HepG2 (cell line): ENCODE data around the gene CX3CR1. TPM values are rescaled to one million over a fixed set of nuclear protein-coding genes. Genes with fewer than 3 reads are reported as not detected.

ENCODE experiments used
- ATAC-seq: fragments of 200-7000 bp; cut with Tn5 transposase; 3 replicates; pipeline ENCODE4 v1.9.1; 2020; ENCODE audit warnings: mild to moderate bottlenecking, moderate library complexity
- BruUV-seq: library from RNA; stranded (reverse); fragments of 400-500 nt; replicated peaks from 2 replicates; lab custom pipeline; 2021; lab: Mats Ljungman, UMichigan
- CTCF ChIA-PET: fragments of 300-600 bp; formaldehyde crosslinking; extraction: SDS; loops from one replicate; lab custom pipeline; 2021; ENCODE audit warnings: low total read pairs, inconsistent platforms, low intra/inter-chr PET ratio; lab: Yijun Ruan, JAX
- POLR2A ChIA-PET: fragments of 350-600 bp; sonication (Branson Sonifier 250); formaldehyde crosslinking; loops from one replicate; lab custom pipeline; 2020; ENCODE audit warnings: antibody characterized with exemption, inconsistent platforms; lab: Yijun Ruan, JAX
- DNase-seq: peaks from one replicate; pipeline ENCODE4 v3.0.0-alpha.2; 2015; ENCODE audit warnings: low spot score
- FAIRE-seq: peaks from 3 replicates; lab custom pipeline; 2011; peaks lifted over from hg19 to GRCh38; lab: Jason Lieb, UNC
- H2AFZ ChIP-seq: one replicate; pipeline ENCODE4 v1.6.1; 2011; ENCODE audit warnings: low read length, inconsistent platforms
- H3K27ac ChIP-seq: fragments of 300-600 bp; 3 replicates; pipeline ENCODE4 v1.8.0; 2011; ENCODE audit warnings: mixed run types, mild to moderate bottlenecking, mixed read lengths, low read length, inconsistent platforms; ENCODE audit not compliant: insufficient read depth; ENCODE audit errors: extremely low read length
- H3K27me3 ChIP-seq, 2 experiments: fragments of 200-600 bp in 1 of 2; 2 replicates in 1 of 2; 3 replicates in 1 of 2; pipeline versions ENCODE4 v1.6.0 to v1.8.0; 2011; ENCODE audit warnings: low read length in 2 of 2, mild to moderate bottlenecking in 2 of 2, moderate library complexity in 2 of 2, inconsistent platforms in 1 of 2; ENCODE audit not compliant: insufficient read depth in 2 of 2, control insufficient read depth in 1 of 2
- H3K36me3 ChIP-seq, 2 experiments: fragments of 200-600 bp in 1 of 2; replicated peaks in 1 of 2; 2 replicates in 1 of 2; 3 replicates in 1 of 2; pipeline versions ENCODE4 v1.5.1 to v1.8.0; 2011; ENCODE audit warnings: low read length in 2 of 2, inconsistent platforms in 1 of 2; ENCODE audit not compliant: insufficient read depth in 2 of 2, control insufficient read depth in 1 of 2
- H3K4me1 ChIP-seq: 2 replicates; pipeline ENCODE4 v1.5.1; 2012; ENCODE audit warnings: low read length, inconsistent platforms; ENCODE audit not compliant: insufficient read depth
- H3K4me2 ChIP-seq: 2 replicates; pipeline ENCODE4 v1.6.0; 2011; ENCODE audit warnings: low read depth, low read length, inconsistent platforms
- H3K4me3 ChIP-seq, 3 experiments: fragments of 200-600 bp in 1 of 3; sonication (generic), shearing (Covaris generic) in 1 of 3; replicated peaks in 1 of 3; 2 replicates each; pipeline ENCODE4 v1.5.1; 2011 to 2016; ENCODE audit warnings: low read length in 3 of 3, inconsistent platforms in 2 of 3, low read depth in 2 of 3, mild to moderate bottlenecking in 2 of 3, control low read depth in 1 of 3, mixed read lengths in 1 of 3; ENCODE audit not compliant: insufficient read depth in 1 of 3
- H3K79me2 ChIP-seq: one replicate; pipeline ENCODE4 v1.6.1; 2011; ENCODE audit warnings: low read length, inconsistent platforms; ENCODE audit not compliant: insufficient read depth
- H3K9ac ChIP-seq: 2 replicates; pipeline ENCODE4 v1.6.0; 2011; ENCODE audit warnings: mild to moderate bottlenecking, low read depth, low read length, inconsistent platforms; ENCODE audit not compliant: insufficient read depth
- H3K9me3 ChIP-seq: 2 replicates; pipeline ENCODE4 v1.5.1; 2012; ENCODE audit warnings: mild to moderate bottlenecking, low read length
- H4K20me1 ChIP-seq: 2 replicates; pipeline ENCODE4 v1.6.0; 2011; ENCODE audit warnings: inconsistent platforms, mild to moderate bottlenecking, low read length, moderate library complexity; ENCODE audit not compliant: insufficient read depth
- AHR ChIP-seq: IDR thresholded peaks from 2 replicates; pipeline ENCODE4 v1.6.1; 2018; ENCODE audit warnings: missing genetic modification reagents, missing compliant biosample characterization
- HDAC1 ChIP-seq: sonication (generic); formaldehyde crosslinking; IDR thresholded peaks from 2 replicates; pipeline ENCODE4 v1.5.1; 2020; ENCODE audit warnings: mild to moderate bottlenecking, missing genetic modification reagents
- KAT2B ChIP-seq: fragments of 150-350 bp; IDR thresholded peaks from 2 replicates; pipeline ENCODE4 v1.6.1; 2014; ENCODE audit warnings: low read depth, low read length, borderline replicate concordance
- NFIB ChIP-seq: sonication (generic); formaldehyde crosslinking; IDR thresholded peaks from 2 replicates; pipeline ENCODE4 v1.9.0; 2021; ENCODE audit warnings: missing genetic modification reagents, mild to moderate bottlenecking, borderline replicate concordance
- SAFB2 ChIP-seq: sonication (generic); formaldehyde crosslinking; IDR thresholded peaks from 2 replicates; pipeline ENCODE4 v1.5.1; 2020; ENCODE audit warnings: missing genetic modification reagents, low read depth, mild to moderate bottlenecking, borderline replicate concordance
- SALL1 ChIP-seq: sonication (generic); formaldehyde crosslinking; IDR thresholded peaks from 2 replicates; pipeline ENCODE4 v1.8.0; 2022; ENCODE audit warnings: mild to moderate bottlenecking, missing genetic modification reagents
- SP2 ChIP-seq: sonication (generic); formaldehyde crosslinking; IDR thresholded peaks from 2 replicates; pipeline ENCODE4 v1.5.1; 2020; ENCODE audit warnings: mild to moderate bottlenecking, missing genetic modification reagents
- ZNF18 ChIP-seq: sonication (generic); formaldehyde crosslinking; IDR thresholded peaks from 2 replicates; pipeline ENCODE4 v1.8.0; 2022; ENCODE audit warnings: mild to moderate bottlenecking, missing genetic modification reagents; ENCODE audit not compliant: insufficient replicate concordance
- ZNF230 ChIP-seq: sonication (generic); formaldehyde crosslinking; IDR thresholded peaks from 2 replicates; pipeline ENCODE4 v1.4.0; 2020; ENCODE audit warnings: mild to moderate bottlenecking, missing genetic modification reagents
- ZNF275 ChIP-seq: sonication (generic); formaldehyde crosslinking; IDR thresholded peaks from 2 replicates; pipeline ENCODE4 v1.8.0; 2022; ENCODE audit warnings: missing genetic modification reagents, mild to moderate bottlenecking, inconsistent platforms, borderline replicate concordance
- ZNF407 ChIP-seq: sonication (generic); formaldehyde crosslinking; IDR thresholded peaks from one replicate; pipeline ENCODE4 v1.5.1; 2020; ENCODE audit warnings: mild to moderate bottlenecking, missing genetic modification reagents; ENCODE audit errors: not compliant biosample characterization
- ZNF7 ChIP-seq: IDR thresholded peaks from 2 replicates; pipeline ENCODE4 v1.6.1; 2016; ENCODE audit warnings: missing biosample characterization, missing genetic modification reagents
- ZNF816 ChIP-seq: sonication (generic); formaldehyde crosslinking; IDR thresholded peaks from 2 replicates; pipeline ENCODE4 v1.8.0; 2022; ENCODE audit warnings: missing genetic modification reagents, mild to moderate bottlenecking, borderline replicate concordance
- WGBS: methylation state at CpG from one replicate; pipeline ENCODE4 v1.1.6; 2017; ENCODE audit warnings: low lambda C conversion rate; 5-methylcytosine and 5-hydroxymethylcytosine counted together
- in situ Hi-C: cut with HindIII; loops from 2 replicates; pipeline ENCODE4 v1.10.0; 2017; ENCODE audit warnings: low pct_unique_long_range_greater_than_20kb; ENCODE audit not compliant: extremely low pct_ligation_motif_present
- intact Hi-C: fragments of 100-400 bp; cut with micrococcal nuclease; formaldehyde crosslinking; loops from one replicate; pipeline ENCODE4 v1.10.0; 2022; ENCODE audit not compliant: unreplicated experiment
- polyA plus RNA-seq, 8 experiments: library from polyadenylated mRNA; depleted of rRNA in 3 of 8; stranded (reverse) in 7 of 8; unstranded in 1 of 8; fragments of >200 nt; fragmentation: Illumina TruSeq in 4 of 8; extraction: Trizol in 4 of 8; gene quantifications; 2 replicates each; pipeline versions ENCODE4 v1.2.1 to v1.2.3, GENCODE V29; 2011 to 2016; ENCODE audit warnings: low read depth in 4 of 8, missing spikeins in 1 of 8, mixed read lengths in 1 of 8; ENCODE audit not compliant: insufficient read depth in 1 of 8
- total RNA-seq, 5 experiments: library from RNA; depleted of rRNA; stranded (reverse); fragments of >200 nt; fragmentation: Illumina TruSeq; extraction: Trizol; gene quantifications; 2 replicates each; pipeline ENCODE4 v1.2.3, GENCODE V29; 2016; ENCODE audit warnings: low read depth in 1 of 5

Gene CX3CR1
- total and polyA plus RNA-seq, 2 of the 13 experiments (the other 11 are each of a cell fraction or from before 2014, with no cell fraction given) = not detected

- Histone ChIP-seq H3K79me2 (no peaks in the 10 kb centered on the region), H2AFZ (no peak overlapping the region), H3K4me2 (no peak overlapping the region), H3K4me1 (peaks cover 31% of the 10 kb centered on the region), H4K20me1 (no peaks in the 10 kb centered on the region), H3K9ac (no peak overlapping the region), H3K9me3 (no peaks in the 10 kb centered on the region), H3K27ac (no peak overlapping the region), H3K27me3 (0 out of 5 replicates have a peak, but pooled peaks cover 0 to 3% of the 10 kb centered on the region in 2 experiments), H3K4me3 (no peak overlapping the region), H3K36me3 (no peaks in the 10 kb centered on the region)
- BruUV-seq = no TSS peak
- DNase-seq (no peak), FAIRE-seq (no peak), ATAC-seq (no peak)
- intact Hi-C loops (loop anchor here (5.0 kb wide), 1 partner anchor 179 kb away; the partner anchor contains the start of genes GORASP1 and TTC21A), in situ Hi-C loops (loop anchor here (5.0 kb wide), 2 partner anchors 94 to 159 kb away; partner anchors contain the start of gene XIRP1)
- 60% methylated on average over 3 of the region's 3 CpGs for WGBS
- CTCF ChIA-PET = interaction anchor here (2.6 to 3.2 kb wide), 4 partner anchors 78 to 186 kb away, joined by 13 to 30 read pairs (median 18); no protein-coding TSS in a partner anchor
- POLR2A ChIA-PET = no interaction called here
- TF ChIP-seq ZNF816 (CRISPR knock-in tag) (no peak), AHR (CRISPR knock-in tag) (no peak), SAFB2 (CRISPR knock-in tag) (no peak), SALL1 (CRISPR knock-in tag) (no peak), NFIB (CRISPR knock-in tag) (no peak), HDAC1 (no peak), ZNF7 (CRISPR knock-in tag) (no peak), ZNF275 (CRISPR knock-in tag) (no peak), ZNF18 (CRISPR knock-in tag) (no peak), ZNF230 (CRISPR knock-in tag) (no peak), KAT2B (no peak), ZNF407 (CRISPR knock-in tag) (no peak), SP2 (no peak)
Observed at GRCh38 chr3:39286771-39287170, 6.9 kb upstream of the CX3CR1 start.
